GM12892 (cell line): ENCODE results near the gene CTSC.

Experiments used
- POLR2A ChIP-seq: IDR thresholded peaks from 2 replicates; pipeline ENCODE4 v1.6.1; 2011; ENCODE audit warnings: low read depth, low read length, control low read depth
- POLR2AphosphoS5 ChIP-seq: IDR thresholded peaks from 2 replicates; pipeline ENCODE4 v1.6.1; 2011; ENCODE audit warnings: low read depth, low read length, control low read depth
- TAF1 ChIP-seq: IDR thresholded peaks from 2 replicates; pipeline ENCODE4 v1.6.1; 2011; ENCODE audit warnings: low read depth, mild to moderate bottlenecking, control low read depth, low read length, borderline replicate concordance

DNA sequence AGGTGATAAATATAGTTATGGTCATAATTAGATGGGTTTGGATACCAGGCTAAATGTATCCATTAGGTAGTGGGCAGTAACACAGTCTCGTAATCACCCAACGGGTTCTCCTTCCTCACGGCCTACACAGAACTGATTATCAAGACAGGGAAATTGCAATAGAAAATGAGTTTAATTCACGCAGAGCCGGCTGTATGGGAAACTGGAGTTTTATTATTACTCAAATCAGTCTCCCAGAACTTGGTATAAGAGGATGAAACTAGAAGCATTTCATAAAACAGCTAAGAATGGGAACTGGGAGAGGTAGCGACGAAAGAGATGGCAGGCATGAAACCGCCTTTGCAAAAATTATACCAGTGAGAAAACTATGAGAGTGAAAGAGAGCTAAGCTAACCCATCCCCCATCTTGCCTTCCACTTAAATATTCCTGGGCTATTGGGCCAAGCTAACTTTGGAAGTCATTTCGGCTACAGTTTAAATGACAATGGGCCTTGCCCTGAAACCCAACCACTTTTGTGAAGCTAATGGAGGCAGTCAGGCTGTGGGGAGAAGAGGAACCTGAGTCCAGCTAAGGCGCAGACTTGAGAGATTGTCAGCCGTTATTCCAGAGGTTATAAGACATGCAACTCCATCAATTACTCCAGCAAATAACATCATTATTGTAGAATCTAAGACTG lies 29.6 kb downstream of the CTSC start:
- TF ChIP-seq POLR2A, result no peak
- TF ChIP-seq POLR2AphosphoS5, result no peak
- TF ChIP-seq TAF1, result no peak
